GM06990 (cell line): ENCODE measurements around the gene PALMD.

Source experiments
- DNase-seq: peaks from one replicate; pipeline ENCODE4 v3.0.0-alpha.2; 2011; ENCODE audit not compliant: insufficient read length; ENCODE audit errors: extremely low read depth
- H3K27me3 ChIP-seq: replicated peaks from 2 replicates; pipeline ENCODE4 v1.6.0; 2011; ENCODE audit warnings: low read length; ENCODE audit not compliant: control insufficient read depth, insufficient read depth
- H3K36me3 ChIP-seq: 2 replicates; pipeline ENCODE4 v1.5.1; 2011; ENCODE audit warnings: low read length; ENCODE audit not compliant: control insufficient read depth, insufficient read depth
- H3K4me3 ChIP-seq: replicated peaks from 2 replicates; pipeline ENCODE4 v1.5.1; 2011; ENCODE audit warnings: low read depth, mild to moderate bottlenecking, control low read depth, low read length
- TF ChIP-seq, protein P1 (sequence below): IDR thresholded peaks from 2 replicates; pipeline ENCODE4 v1.5.1; 2011; ENCODE audit warnings: low read length, control low read depth, mild to moderate bottlenecking, inconsistent platforms; ENCODE audit not compliant: insufficient read depth, poor library complexity, severe bottlenecking

Gene PALMD

DNA sequence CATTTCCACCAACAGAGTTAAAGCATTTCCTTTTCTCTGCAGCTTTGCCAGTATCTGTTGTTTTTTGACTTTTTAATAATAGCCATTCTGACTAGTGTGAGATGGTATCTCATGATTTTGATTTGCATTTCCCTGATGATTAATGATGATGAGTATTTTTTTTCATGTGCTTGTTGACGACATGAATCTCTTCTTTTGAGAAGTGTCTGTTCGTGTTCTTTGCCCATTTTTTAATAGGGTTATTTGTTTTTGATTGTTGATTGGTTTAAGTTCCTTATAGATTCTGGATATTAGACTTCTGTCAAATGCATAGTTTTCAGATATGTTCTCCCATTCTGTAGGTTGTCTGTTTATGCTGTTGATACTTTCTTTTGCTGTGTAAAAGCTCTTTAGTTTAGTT, 37.9 kb upstream of the PALMD start:
- H3K36me3 ChIP-seq: no peaks in the 10 kb centered on the region
- TF ChIP-seq, protein P1, sequence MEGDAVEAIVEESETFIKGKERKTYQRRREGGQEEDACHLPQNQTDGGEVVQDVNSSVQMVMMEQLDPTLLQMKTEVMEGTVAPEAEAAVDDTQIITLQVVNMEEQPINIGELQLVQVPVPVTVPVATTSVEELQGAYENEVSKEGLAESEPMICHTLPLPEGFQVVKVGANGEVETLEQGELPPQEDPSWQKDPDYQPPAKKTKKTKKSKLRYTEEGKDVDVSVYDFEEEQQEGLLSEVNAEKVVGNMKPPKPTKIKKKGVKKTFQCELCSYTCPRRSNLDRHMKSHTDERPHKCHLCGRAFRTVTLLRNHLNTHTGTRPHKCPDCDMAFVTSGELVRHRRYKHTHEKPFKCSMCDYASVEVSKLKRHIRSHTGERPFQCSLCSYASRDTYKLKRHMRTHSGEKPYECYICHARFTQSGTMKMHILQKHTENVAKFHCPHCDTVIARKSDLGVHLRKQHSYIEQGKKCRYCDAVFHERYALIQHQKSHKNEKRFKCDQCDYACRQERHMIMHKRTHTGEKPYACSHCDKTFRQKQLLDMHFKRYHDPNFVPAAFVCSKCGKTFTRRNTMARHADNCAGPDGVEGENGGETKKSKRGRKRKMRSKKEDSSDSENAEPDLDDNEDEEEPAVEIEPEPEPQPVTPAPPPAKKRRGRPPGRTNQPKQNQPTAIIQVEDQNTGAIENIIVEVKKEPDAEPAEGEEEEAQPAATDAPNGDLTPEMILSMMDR: no peak
- H3K4me3 ChIP-seq: no peak overlapping the region
- no peaks in the 10 kb centered on the region for H3K27me3 ChIP-seq
- no peak for DNase-seq

DNA sequence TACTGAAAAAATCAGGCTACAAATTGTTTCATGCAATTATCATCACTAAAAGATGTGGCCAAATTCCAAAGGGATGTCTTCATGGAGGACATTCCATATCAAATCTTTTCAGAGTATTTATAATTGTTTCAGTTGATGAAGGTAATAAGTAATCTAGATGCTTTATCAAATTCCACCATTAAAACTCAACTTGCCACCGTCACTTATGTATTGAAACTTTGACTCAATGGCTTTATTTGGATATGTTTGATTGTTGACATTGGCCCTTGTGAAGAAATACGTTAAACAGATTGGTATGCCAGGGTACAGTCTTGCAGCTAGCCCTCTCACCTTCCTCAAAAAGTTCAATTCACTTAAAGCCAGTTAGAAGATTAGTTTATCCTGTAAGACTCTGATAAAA, 32.2 kb upstream of the PALMD start:
- TF ChIP-seq, protein P1: no peak
- H3K27me3 ChIP-seq: no peaks in the 10 kb centered on the region
- DNase-seq: no peak
- H3K4me3 ChIP-seq: no peak overlapping the region
- no peaks in the 10 kb centered on the region for H3K36me3 ChIP-seq

DNA sequence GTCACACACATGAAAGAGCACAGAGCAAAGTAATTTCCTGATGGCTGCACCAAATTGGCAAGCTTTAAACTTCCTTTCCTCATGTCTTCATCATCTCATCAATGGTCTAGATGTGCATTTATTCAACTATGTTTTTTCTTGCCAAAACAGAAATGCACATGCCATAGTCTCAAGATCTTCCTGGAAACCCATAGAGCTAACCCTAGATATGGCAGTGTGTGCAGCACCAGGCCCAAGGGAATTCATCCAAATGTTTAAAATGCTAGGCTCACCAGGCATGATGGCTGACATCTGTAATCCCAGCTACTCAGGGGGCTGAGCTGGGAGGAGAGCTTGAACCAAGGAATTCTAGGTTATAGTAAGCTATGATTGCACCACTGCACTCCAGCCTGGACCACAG, 31.2 kb upstream of the PALMD start:
- TF ChIP-seq, protein P1: no peak
- no peaks in the 10 kb centered on the region for H3K27me3 ChIP-seq
- no peaks in the 10 kb centered on the region for H3K36me3 ChIP-seq
- no peak overlapping the region for H3K4me3 ChIP-seq
- no peak for DNase-seq

DNA sequence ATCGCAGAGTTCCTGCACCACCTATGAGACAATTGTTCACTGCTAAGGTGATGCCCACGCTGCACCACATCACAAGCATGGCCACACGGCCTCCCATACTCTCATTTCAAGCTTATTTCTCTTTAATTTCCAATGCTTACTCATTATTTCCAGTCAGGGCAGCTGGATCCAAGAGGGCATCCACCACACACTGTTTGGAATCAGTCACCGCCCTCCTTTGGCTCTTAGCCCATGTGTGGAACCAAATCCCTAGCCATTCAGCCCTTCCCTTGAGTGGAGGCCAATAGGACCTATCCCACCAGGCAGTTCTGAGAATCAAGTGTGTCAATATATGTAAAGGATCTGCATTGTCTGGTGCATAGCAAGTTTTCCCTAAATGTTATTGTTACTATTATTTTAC, 26.3 kb upstream of the PALMD start:
- no peak for DNase-seq
- H3K36me3 ChIP-seq: no peaks in the 10 kb centered on the region
- H3K4me3 ChIP-seq: no peak overlapping the region
- H3K27me3 ChIP-seq: no peaks in the 10 kb centered on the region
- TF ChIP-seq, protein P1: no peak

DNA sequence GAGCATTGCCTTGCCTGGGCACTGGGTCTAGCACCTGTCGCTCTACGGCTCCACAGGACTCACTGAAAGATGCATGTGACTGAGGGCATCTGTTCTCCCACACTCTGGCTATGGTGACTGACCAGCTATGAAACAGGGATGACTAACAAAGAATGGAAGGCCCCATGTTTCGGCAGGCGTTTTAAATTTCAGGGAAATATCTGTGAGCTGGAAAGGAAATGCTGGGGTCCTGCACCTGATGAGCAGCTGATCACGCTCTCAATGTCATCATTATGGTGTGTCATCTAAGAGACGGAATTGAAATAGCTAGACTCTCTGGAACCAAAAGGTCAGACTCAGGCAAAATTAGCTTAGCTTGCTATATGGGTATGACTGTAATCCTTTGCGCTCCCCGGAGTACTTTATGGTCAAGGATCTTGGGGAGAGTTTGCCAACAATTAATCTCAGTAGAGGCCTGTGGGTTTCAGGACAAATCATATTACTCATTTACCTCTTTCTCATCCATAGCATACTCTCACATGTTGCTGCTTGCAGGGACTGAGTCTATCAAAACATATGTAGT, 24.5 kb upstream of the PALMD start:
- no peak overlapping the region for H3K4me3 ChIP-seq
- DNase-seq: no peak
- no peaks in the 10 kb centered on the region for H3K27me3 ChIP-seq
- no peaks in the 10 kb centered on the region for H3K36me3 ChIP-seq
- TF ChIP-seq, protein P1: no peak
